AG04449 (cell line): ENCODE data around the gene NSA2.
A peak's percentile ranks its signal among the peaks of the same experiment; 100 is the strongest.

Source experiments
- CTCF ChIA-PET: fragments of 350-600 bp; formaldehyde crosslinking; extraction: SDS; loops from one replicate; lab custom pipeline; 2021; ENCODE audit warnings: antibody characterized with exemption; lab: Yijun Ruan, JAX
- POLR2A ChIA-PET: fragments of 400-600, 350-600 bp; formaldehyde crosslinking; extraction: SDS; loops from one replicate; lab custom pipeline; 2020; ENCODE audit warnings: antibody characterized with exemption, inconsistent platforms; lab: Yijun Ruan, JAX
- DNase-seq: peaks from one replicate; pipeline ENCODE4 v3.0.0-alpha.2; 2010; ENCODE audit warnings: low read depth, low spot score
- H3K4me3 ChIP-seq: 2 replicates; pipeline ENCODE4 v1.5.1; 2011; ENCODE audit warnings: low read depth, mild to moderate bottlenecking, control low read depth, low read length
- TF ChIP-seq, protein P1 (sequence below): IDR thresholded peaks from one replicate; pipeline ENCODE4 v1.5.1; 2011; ENCODE audit warnings: mild to moderate bottlenecking, moderate library complexity, low read length, control low read depth, inconsistent platforms; ENCODE audit not compliant: insufficient read depth; ENCODE audit errors: missing control alignments

Gene NSA2

DNA sequence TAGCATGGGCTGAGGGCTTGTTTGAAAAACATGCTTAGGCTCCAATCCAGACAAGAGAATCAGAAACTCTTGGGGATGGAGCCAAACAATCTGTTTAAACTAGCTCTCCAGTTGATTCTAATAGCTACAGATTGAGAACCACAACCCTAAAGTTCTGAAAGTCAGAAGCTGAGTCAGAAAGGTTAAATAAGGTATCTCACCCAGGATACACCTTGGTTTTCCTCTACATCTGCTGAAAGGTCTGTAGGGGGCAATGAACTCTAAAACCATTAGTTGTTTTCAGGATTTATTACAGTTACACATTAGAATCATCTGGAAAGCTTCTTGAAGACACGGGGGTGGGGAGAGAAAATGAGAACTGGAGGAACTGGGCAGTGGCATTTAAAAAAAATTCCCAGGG, 5.8 kb upstream of the NSA2 start:
- CTCF ChIA-PET = interaction anchor here (1.4 kb wide), 1 partner anchor 475 kb away, joined by 3 read pairs; the partner anchor contains the start of gene ANKRD31

DNA sequence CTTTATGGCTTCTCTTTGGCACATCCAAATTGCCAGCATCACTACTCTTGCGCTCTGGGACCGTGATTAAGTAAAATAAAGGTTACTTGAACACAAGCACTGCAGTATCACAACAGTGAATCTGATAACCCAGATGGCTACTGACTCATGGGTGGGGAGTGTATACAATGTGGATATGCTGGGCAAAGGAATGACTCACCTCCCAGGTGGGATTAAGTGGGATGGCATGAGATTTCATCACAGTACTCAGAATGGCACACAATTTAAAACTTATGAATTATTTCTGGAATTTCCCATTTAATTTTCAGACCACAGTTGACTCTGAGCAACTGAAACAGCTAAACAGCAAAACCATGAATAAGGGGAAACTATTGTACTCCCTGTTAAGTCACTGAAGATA, 4.5 kb upstream of the NSA2 start:
- DNase-seq = peak; percentile 29
- CTCF ChIA-PET = interaction anchor here (1.2 kb wide), 1 partner anchor 157 kb away, joined by 4 read pairs; no protein-coding TSS in a partner anchor
- POLR2A ChIA-PET = no interaction called here
- TF ChIP-seq, protein P1, sequence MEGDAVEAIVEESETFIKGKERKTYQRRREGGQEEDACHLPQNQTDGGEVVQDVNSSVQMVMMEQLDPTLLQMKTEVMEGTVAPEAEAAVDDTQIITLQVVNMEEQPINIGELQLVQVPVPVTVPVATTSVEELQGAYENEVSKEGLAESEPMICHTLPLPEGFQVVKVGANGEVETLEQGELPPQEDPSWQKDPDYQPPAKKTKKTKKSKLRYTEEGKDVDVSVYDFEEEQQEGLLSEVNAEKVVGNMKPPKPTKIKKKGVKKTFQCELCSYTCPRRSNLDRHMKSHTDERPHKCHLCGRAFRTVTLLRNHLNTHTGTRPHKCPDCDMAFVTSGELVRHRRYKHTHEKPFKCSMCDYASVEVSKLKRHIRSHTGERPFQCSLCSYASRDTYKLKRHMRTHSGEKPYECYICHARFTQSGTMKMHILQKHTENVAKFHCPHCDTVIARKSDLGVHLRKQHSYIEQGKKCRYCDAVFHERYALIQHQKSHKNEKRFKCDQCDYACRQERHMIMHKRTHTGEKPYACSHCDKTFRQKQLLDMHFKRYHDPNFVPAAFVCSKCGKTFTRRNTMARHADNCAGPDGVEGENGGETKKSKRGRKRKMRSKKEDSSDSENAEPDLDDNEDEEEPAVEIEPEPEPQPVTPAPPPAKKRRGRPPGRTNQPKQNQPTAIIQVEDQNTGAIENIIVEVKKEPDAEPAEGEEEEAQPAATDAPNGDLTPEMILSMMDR = no peak
- H3K4me3 ChIP-seq = no peak overlapping the region

More for the DNA sequence above, 5.8 kb upstream of the NSA2 start:
- no peak for DNase-seq
- TF ChIP-seq, protein P1 = no peak
- POLR2A ChIA-PET = no interaction called here
- no peak overlapping the region for H3K4me3 ChIP-seq

DNA sequence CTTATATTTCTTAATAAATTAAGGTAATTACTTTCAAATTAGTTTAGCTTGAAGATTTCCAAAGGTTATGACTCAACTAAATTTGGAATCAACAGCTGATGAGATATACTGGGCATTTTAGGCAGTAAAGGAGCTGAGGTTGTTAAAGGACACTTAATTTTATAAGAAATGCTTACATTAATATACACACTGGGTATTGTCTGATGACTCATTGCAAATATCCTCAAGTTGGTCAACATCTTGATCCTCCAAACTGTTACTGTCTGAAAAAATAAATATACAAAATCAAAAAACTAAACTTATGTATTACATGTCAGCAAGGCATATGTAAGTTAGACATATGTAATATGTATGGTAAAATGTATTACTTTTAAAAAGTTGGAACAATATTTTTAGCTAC, 3.5 kb upstream of the NSA2 start:
- CTCF ChIA-PET = interaction anchor here (0.9 to 1.4 kb wide), 3 partner anchors 155 to 861 kb away, joined by 3 to 5 read pairs (median 3); no protein-coding TSS in a partner anchor
- TF ChIP-seq, protein P1 = no peak
- no peak overlapping the region for H3K4me3 ChIP-seq
- POLR2A ChIA-PET = no interaction called here
- no peak for DNase-seq

DNA sequence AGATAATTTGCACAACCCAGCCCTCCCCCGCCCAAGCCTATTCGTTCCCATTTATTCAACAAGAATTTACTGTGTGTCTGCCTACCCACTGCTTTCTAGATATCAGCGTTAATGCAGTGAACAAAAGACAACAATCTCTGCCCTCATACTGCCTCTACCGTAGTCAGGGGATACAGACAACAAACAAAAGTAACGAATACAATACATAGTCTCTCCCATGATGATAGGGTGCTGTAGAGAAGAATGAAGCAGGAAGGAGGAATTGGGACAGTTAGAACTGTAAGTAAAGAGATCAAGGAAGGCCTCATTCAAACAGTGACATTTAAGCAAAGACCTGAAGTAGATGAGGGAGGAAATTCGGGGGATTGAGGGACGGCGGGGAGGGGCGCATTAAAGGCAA, 1.8 kb upstream of the NSA2 start:
- TF ChIP-seq, protein P1 = no peak
- DNase-seq = no peak
- ChIA-PET POLR2A (no interaction called here), CTCF (interaction anchor here (1.1 to 2.5 kb wide), 9 partner anchors 9 to 160 kb away, joined by 3 to 13 read pairs (median 7); no protein-coding TSS in a partner anchor)
- no peak overlapping the region for H3K4me3 ChIP-seq

DNA sequence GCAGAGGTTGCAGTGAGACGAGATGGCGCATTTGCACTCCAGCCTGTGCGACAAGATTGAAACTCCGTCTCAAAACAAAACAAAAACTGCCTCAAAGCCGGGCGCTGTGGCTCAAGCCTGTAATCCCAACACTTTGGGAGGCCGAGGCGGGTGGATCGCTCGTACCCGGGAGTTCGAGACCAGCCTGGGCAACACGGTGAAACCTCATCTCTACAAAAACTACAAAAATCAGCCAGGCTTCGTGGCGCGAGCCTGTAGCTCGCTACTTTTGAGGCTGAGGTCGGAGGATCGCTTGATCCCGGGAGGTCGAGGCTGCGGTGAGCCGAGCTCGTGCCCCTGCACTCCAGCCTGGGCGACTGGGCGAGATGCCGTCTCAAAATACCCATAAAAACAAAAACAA, 1.1 kb upstream of the NSA2 start:
- ChIA-PET POLR2A (no interaction called here), CTCF (interaction anchor here (0.8 to 2.5 kb wide), 16 partner anchors 9 to 864 kb away, joined by 3 to 13 read pairs (median 5); no protein-coding TSS in a partner anchor)
- DNase-seq = no peak
- H3K4me3 ChIP-seq = peak overlapping the region; percentile 97
- TF ChIP-seq, protein P1 = no peak

DNA sequence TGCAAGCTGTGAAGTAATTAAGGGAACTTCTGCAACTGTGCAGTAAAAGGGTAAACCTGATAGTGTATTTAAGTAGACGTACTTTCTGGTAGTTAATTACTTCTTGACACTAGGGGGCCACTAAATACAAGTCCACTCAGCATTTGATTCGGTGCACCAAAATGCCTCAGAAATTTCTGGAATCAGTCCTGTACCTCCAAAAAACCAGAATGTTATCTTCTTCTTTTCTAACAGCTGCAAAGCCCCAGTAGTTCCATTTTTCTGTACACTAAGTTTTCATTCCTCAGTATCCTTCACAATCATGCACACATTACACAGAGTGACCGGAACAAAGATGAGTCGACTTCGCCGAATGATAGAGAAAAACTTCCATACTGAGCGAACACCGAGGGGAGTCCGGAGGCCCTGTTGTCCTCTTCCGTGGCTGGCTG, 616 bp upstream of the NSA2 start:
- no peak for DNase-seq

More for the DNA sequence above, 616 bp upstream of the NSA2 start:
- TF ChIP-seq, protein P1 = peak; percentile 31
- CTCF ChIA-PET = interaction anchor here (0.8 to 2.5 kb wide), 17 partner anchors 9 to 864 kb away, joined by 3 to 13 read pairs (median 5); no protein-coding TSS in a partner anchor
- POLR2A ChIA-PET = interaction anchor here (0.6 kb wide), 1 partner anchor 183 kb away, joined by 3 read pairs; no protein-coding TSS in a partner anchor
- H3K4me3 ChIP-seq = peak overlapping the region; percentile 97
